Measurements from ENCODE around the gene CREB3L1. TPM values are rescaled to one million over a fixed set of nuclear protein-coding genes. Genes with fewer than 3 reads are reported as not detected.

The CREB3L1 gene
- total and polyA plus RNA-seq, 4 donors = 16.8 to 54.0 (median 36.8) TPM

- ATAC-seq (ENCODE audit: insufficient read depth, low FRiP score) = no peak
- H3K36me3 ChIP-seq (ENCODE audit: control insufficient read depth in 4 of 4, insufficient read depth in 4 of 4, low read length in 4 of 4) = no peaks in the 10 kb centered on the region
- peak overlapping the region; percentile 10 to 86 for H3K27ac ChIP-seq (ENCODE audit: low read depth in 1 of 2, low read length in 1 of 2)
- H3K4me1 ChIP-seq (ENCODE audit: control insufficient read depth in 5 of 5, insufficient read depth in 5 of 5, low read length in 5 of 5) = peaks cover 5 to 41% (median 26%) of the 10 kb centered on the region in 5 donors
- no peak overlapping the region for H3K9ac ChIP-seq (ENCODE audit: insufficient read depth in 1 of 2, low read length in 2 of 2)
- no peak overlapping the region for H3K4me3 ChIP-seq
- H3K27me3 ChIP-seq (ENCODE audit: control insufficient read depth in 3 of 3, insufficient read depth in 3 of 3, low read length in 2 of 3) = peaks cover 0 to 5% (median 0%) of the 10 kb centered on the region in 3 donors
- peak; percentile 66 to 88 (median 70) for DNase-seq
- WGBS, 2 donors = 14 to 28% methylated on average over 5 of the region's 5 CpGs
- no peaks in the 10 kb centered on the region for H3K9me3 ChIP-seq (ENCODE audit: control insufficient read depth in 4 of 4, insufficient read depth in 3 of 4, low read length in 3 of 4)
- TF ChIP-seq CTCF (IDR thresholded peaks at IDR 0.05; ENCODE audit: control extremely low read depth, extremely low read depth) = no peak
These were observed 64.8 kb downstream of the CREB3L1 start for GRCh38 chr11:46342239-46342638.

- ATAC-seq (ENCODE audit: insufficient read depth, low FRiP score) (no peak), DNase-seq (no peak)
- peaks cover 5 to 49% (median 28%) of the 10 kb centered on the region in 5 donors for H3K4me1 ChIP-seq (ENCODE audit: control insufficient read depth in 5 of 5, insufficient read depth in 5 of 5, low read length in 5 of 5)
These were observed 66.1 kb downstream of the CREB3L1 start for GRCh38 chr11:46343520-46343919.

GRCh38 chr11:46345131-46345597, 67.7 kb downstream of the CREB3L1 start:
- Histone ChIP-seq H3K9me3 (ENCODE audit: control insufficient read depth in 4 of 4, insufficient read depth in 3 of 4, low read length in 3 of 4) (no peaks in the 10 kb centered on the region), H3K9ac (ENCODE audit: insufficient read depth in 1 of 2, low read length in 2 of 2) (no peak overlapping the region), H3K36me3 (ENCODE audit: control insufficient read depth in 4 of 4, insufficient read depth in 4 of 4, low read length in 4 of 4) (no peaks in the 10 kb centered on the region), H3K4me1 (ENCODE audit: control insufficient read depth in 5 of 5, insufficient read depth in 5 of 5, low read length in 5 of 5) (peaks cover 4 to 40% (median 20%) of the 10 kb centered on the region in 5 donors), H3K27ac (ENCODE audit: low read depth in 1 of 2, low read length in 1 of 2) (peak overlapping the region; percentile 54 to 66), H3K4me3 (peak overlapping the region; percentile 30), H3K27me3 (ENCODE audit: control insufficient read depth in 3 of 3, insufficient read depth in 3 of 3, low read length in 2 of 3) (peaks cover 0 to 5% (median 0%) of the 10 kb centered on the region in 3 donors)
- ATAC-seq (ENCODE audit: insufficient read depth, low FRiP score) = no peak
- TF ChIP-seq CTCF (IDR thresholded peaks at IDR 0.05; ENCODE audit: control extremely low read depth, extremely low read depth) = no peak
- peak in 2 of 3 donors; percentile 29 to 47 for DNase-seq
- 13 to 28% methylated on average over 18 to 20 of the region's 20 CpGs for WGBS, 2 donors

More at GRCh38 chr11:46343520-46343919, 66.1 kb downstream of the CREB3L1 start:
- Histone ChIP-seq H3K27ac (ENCODE audit: low read depth in 1 of 2, low read length in 1 of 2) (no peak overlapping the region), H3K9me3 (ENCODE audit: control insufficient read depth in 4 of 4, insufficient read depth in 3 of 4, low read length in 3 of 4) (no peaks in the 10 kb centered on the region), H3K9ac (ENCODE audit: insufficient read depth in 1 of 2, low read length in 2 of 2) (no peak overlapping the region), H3K27me3 (ENCODE audit: control insufficient read depth in 3 of 3, insufficient read depth in 3 of 3, low read length in 2 of 3) (peaks cover 0 to 5% (median 0%) of the 10 kb centered on the region in 3 donors), H3K4me3 (no peak overlapping the region), H3K36me3 (ENCODE audit: control insufficient read depth in 4 of 4, insufficient read depth in 4 of 4, low read length in 4 of 4) (no peaks in the 10 kb centered on the region)
- WGBS, 2 donors = 75% methylated on average over 3 of the region's 3 CpGs
- TF ChIP-seq CTCF (IDR thresholded peaks at IDR 0.05; ENCODE audit: control extremely low read depth, extremely low read depth) = no peak

All from lung (tissue), 12 donors.